Measurements from ENCODE around the gene ITIH3. TPM values are rescaled to one million over a fixed set of nuclear protein-coding genes. Genes with fewer than 3 reads are reported as not detected.

ITIH3 gene
- total RNA-seq, 2 experiments from 2014 or later = not detected

DNA sequence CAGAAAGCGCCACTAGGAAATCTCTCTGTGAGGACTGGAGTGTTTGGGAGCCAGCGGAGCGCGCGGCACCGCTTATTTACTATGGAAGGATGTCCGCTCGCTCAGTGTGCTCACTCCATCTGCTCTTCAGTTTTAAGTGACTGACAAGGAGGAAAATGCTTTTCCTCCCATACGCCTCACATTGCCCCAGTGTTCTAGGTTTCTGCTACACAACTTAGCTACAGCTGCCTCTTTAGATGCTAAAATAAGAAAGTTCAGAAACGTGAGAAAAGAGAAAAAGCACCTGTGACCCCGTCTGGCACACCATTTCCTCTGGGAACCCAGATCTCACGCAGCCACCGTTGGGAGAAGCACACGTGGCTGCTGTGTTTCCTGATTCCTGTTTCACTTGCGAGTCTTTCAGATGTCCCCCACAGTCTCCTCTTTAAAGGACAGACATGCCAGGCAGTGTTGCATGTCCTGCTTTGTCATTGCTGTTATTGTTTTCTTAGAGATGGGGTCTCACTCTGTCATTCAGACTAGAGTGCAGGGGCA is 51.9 kb downstream of the ITIH3 start:
- H3K27ac Mint-ChIP-seq = no peak overlapping the region

DNA sequence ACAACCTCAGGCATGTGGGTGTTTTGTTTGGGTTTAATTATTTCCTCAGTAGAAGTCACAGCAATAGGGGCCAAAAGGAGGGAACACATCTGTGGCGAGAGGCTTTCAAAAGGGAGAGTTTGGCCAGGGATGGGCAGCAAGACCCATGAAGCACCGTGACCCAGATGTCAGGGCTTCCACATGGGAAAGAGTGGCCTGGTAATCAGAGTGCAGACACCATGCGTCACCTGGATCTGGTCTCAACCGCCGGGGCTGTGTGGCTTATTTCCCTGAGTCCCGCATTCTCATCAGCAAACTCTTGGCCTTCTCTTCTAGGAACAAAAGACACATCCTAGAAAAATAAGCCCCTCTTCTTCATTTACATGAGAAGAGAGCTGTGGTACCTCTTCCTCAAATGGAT is 52.6 kb downstream of the ITIH3 start:
- intact Hi-C loops (cut with micrococcal nuclease) = no loop called here
- Mint-ChIP-seq H3K9me3 (no peaks in the 10 kb centered on the region), H3K4me3 (no peak overlapping the region), H3K27me3 (ENCODE audit: low read depth) (no peaks in the 10 kb centered on the region), H3K27ac (no peak overlapping the region), H3K4me1 (ENCODE audit: low read depth) (no peaks in the 10 kb centered on the region), H3K36me3 (ENCODE audit: low read depth) (peaks cover 2% of the 10 kb centered on the region)
- no peak for DNase-seq
- CTCF ChIA-PET = interaction anchor here (0.7 to 2.4 kb wide), 2 partner anchors 9 to 276 kb away, joined by 3 to 13 read pairs; no protein-coding TSS in a partner anchor

More for the DNA sequence above, 51.9 kb downstream of the ITIH3 start:
- Mint-ChIP-seq H3K27me3 (ENCODE audit: low read depth) (no peaks in the 10 kb centered on the region), H3K36me3 (ENCODE audit: low read depth) (peaks cover 2% of the 10 kb centered on the region), H3K9me3 (no peaks in the 10 kb centered on the region), H3K4me3 (no peak overlapping the region), H3K4me1 (ENCODE audit: low read depth) (no peaks in the 10 kb centered on the region)
- DNase-seq = no peak
- CTCF ChIA-PET = interaction anchor here (0.7 to 0.9 kb wide), 2 partner anchors 43 to 232 kb away, joined by 3 to 4 read pairs; no protein-coding TSS in a partner anchor
- intact Hi-C loops (cut with micrococcal nuclease) = no loop called here

DNA sequence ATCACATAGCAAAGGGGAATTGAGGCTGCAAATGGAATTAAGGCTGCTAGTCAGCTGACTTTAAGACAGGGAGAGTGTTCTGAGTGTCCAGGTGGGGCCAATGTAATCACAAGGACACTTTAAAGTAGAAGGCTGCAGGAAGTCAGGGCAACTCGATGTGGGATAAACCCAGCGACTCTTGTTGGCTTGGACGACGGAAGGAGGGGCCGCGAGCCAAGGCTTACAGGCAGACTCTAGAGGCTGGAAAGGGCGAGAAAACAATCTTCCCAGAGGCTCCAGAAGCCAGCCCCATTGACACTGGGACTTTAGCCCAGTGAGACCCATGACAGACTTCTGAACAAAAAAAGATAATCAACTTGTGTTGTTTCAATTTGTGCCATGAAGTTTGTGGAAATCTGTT is 53.1 kb downstream of the ITIH3 start:
- no peaks in the 10 kb centered on the region for H3K4me1 Mint-ChIP-seq (ENCODE audit: low read depth)
- H3K36me3 Mint-ChIP-seq (ENCODE audit: low read depth) = peaks cover 2% of the 10 kb centered on the region
- intact Hi-C loops (cut with micrococcal nuclease) = no loop called here
- CTCF ChIA-PET = interaction anchor here (0.7 to 2.4 kb wide), 5 partner anchors 9 to 364 kb away, joined by 3 to 13 read pairs (median 3); no protein-coding TSS in a partner anchor
- no peak overlapping the region for H3K4me3 Mint-ChIP-seq
- DNase-seq = no peak
- H3K9me3 Mint-ChIP-seq = no peaks in the 10 kb centered on the region
- H3K27ac Mint-ChIP-seq = no peak overlapping the region
- no peaks in the 10 kb centered on the region for H3K27me3 Mint-ChIP-seq (ENCODE audit: low read depth)

DNA sequence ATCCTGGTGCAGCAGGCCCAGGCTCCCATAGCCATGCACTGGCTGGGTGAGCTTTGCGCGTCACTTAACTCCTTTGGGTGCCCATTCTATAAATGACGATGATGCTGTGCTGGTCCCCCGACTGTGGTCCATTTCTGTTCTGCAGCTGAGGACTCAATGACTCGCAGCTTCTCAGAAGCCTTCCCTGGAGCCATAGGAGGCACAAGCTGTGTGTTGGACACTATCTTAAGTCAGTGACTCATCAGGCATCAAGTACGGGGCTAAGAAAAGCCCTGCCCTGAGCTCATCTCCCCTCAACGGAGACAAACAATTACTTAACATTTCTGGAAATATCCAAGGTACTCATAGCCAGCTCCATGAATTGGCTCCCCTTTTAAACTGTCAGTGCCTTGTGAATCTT is 54.0 kb downstream of the ITIH3 start:
- H3K4me3 Mint-ChIP-seq = no peak overlapping the region
- H3K9me3 Mint-ChIP-seq = no peaks in the 10 kb centered on the region
- no peak for DNase-seq
- intact Hi-C loops (cut with micrococcal nuclease) = no loop called here
- H3K36me3 Mint-ChIP-seq (ENCODE audit: low read depth) = peaks cover 2% of the 10 kb centered on the region
- no peaks in the 10 kb centered on the region for H3K4me1 Mint-ChIP-seq (ENCODE audit: low read depth)
- H3K27ac Mint-ChIP-seq = no peak overlapping the region
- CTCF ChIA-PET = interaction anchor here (1.0 to 2.4 kb wide), 8 partner anchors 10 to 228 kb away, joined by 3 to 13 read pairs (median 5); partner anchors contain the start of gene SFMBT1
- H3K27me3 Mint-ChIP-seq (ENCODE audit: low read depth) = no peaks in the 10 kb centered on the region

DNA sequence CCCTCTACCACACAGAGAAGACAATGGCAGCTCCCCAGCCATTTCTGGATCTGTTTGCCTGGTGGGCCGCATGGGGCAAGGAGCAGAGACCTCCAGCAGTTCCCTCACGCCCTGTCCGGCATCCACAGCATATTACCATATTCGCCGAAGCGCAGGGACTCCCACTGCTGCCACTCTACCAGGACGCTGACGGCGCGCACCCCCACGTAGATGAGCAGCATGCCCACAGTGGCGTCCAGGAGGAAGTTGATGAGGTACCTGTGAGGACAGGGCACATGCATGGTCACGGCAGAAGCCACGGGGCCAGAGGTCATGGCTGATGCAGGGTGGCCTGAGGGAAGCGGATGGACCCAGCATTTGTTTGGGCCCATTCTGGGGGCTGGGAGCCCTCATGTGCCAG is 55.1 kb downstream of the ITIH3 start:
- no peak for DNase-seq
- peaks cover 2% of the 10 kb centered on the region for H3K36me3 Mint-ChIP-seq (ENCODE audit: low read depth)
- intact Hi-C loops (cut with micrococcal nuclease) = loop anchor here (2.0 to 5.0 kb wide), 3 partner anchors 43 to 347 kb away; no protein-coding TSS in a partner anchor
- CTCF ChIA-PET = interaction anchor here (0.6 to 2.4 kb wide), 8 partner anchors 11 to 227 kb away, joined by 3 to 13 read pairs (median 4); no protein-coding TSS in a partner anchor
- no peaks in the 10 kb centered on the region for H3K27me3 Mint-ChIP-seq (ENCODE audit: low read depth)
- H3K4me3 Mint-ChIP-seq = no peak overlapping the region
- no peaks in the 10 kb centered on the region for H3K9me3 Mint-ChIP-seq
- peak overlapping the region; percentile 46 for H3K27ac Mint-ChIP-seq
- H3K4me1 Mint-ChIP-seq (ENCODE audit: low read depth) = no peaks in the 10 kb centered on the region

DNA sequence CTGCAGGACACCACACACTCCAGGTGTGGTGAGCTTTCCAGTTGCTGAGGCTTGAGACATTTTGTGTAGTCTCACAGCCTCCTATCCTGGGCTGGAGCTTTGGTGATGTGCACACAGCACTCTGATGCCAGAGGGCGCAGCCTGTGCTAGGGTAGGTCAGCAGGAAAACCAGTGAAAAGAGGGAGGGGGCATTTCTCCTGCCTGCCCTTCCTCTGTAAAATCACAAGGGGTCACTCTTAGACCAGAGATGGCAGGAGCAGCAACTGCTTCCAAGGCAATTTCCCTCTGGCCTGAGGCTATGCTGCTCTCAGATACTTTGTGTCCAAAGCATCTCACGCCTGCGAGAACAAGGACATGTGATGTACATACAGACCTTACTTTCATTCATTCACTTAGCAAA is 56.8 kb downstream of the ITIH3 start:
- H3K4me3 Mint-ChIP-seq = no peak overlapping the region

DNA sequence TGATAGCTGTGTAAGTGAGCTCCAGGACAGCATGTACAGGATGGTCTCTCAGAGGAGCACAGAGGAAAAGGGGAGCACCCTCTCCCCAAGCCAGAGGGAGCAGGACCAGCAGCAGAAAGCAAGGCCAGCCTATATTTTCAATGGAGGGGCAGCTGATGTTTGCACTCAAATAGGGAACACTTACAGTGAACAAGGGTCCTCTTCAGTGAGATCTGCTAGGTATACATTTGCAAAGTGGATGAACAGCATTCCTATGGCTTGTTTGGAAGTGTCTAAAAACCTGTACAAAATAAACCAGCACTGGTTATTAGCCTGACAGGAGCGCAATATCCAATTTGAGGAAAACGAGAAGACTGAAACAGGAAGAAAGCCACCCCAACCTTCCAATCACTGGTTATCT is 57.8 kb downstream of the ITIH3 start:
- no peaks in the 10 kb centered on the region for H3K4me1 Mint-ChIP-seq (ENCODE audit: low read depth)
- no peaks in the 10 kb centered on the region for H3K27me3 Mint-ChIP-seq (ENCODE audit: low read depth)
- no peak overlapping the region for H3K27ac Mint-ChIP-seq
- no peaks in the 10 kb centered on the region for H3K9me3 Mint-ChIP-seq
- CTCF ChIA-PET = interaction anchor here (0.8 to 1.8 kb wide), 2 partner anchors 82 to 219 kb away, joined by 3 to 5 read pairs; no protein-coding TSS in a partner anchor
- H3K4me3 Mint-ChIP-seq = no peak overlapping the region
- peaks cover 2% of the 10 kb centered on the region for H3K36me3 Mint-ChIP-seq (ENCODE audit: low read depth)
- DNase-seq = no peak
- intact Hi-C loops (cut with micrococcal nuclease) = loop anchor here (5.0 kb wide), 2 partner anchors 40 to 135 kb away; no protein-coding TSS in a partner anchor

More for the DNA sequence above, 56.8 kb downstream of the ITIH3 start:
- no peak overlapping the region for H3K27ac Mint-ChIP-seq
- intact Hi-C loops (cut with micrococcal nuclease) = loop anchor here (1.0 to 5.0 kb wide), 5 partner anchors 41 to 345 kb away; no protein-coding TSS in a partner anchor
- peaks cover 2% of the 10 kb centered on the region for H3K36me3 Mint-ChIP-seq (ENCODE audit: low read depth)
- no peaks in the 10 kb centered on the region for H3K4me1 Mint-ChIP-seq (ENCODE audit: low read depth)
- H3K9me3 Mint-ChIP-seq = no peaks in the 10 kb centered on the region
- no peaks in the 10 kb centered on the region for H3K27me3 Mint-ChIP-seq (ENCODE audit: low read depth)
- DNase-seq = peak; percentile 42
- CTCF ChIA-PET = interaction anchor here (0.7 to 1.5 kb wide), 10 partner anchors 15 to 345 kb away, joined by 3 to 4 read pairs (median 3); no protein-coding TSS in a partner anchor

DNA sequence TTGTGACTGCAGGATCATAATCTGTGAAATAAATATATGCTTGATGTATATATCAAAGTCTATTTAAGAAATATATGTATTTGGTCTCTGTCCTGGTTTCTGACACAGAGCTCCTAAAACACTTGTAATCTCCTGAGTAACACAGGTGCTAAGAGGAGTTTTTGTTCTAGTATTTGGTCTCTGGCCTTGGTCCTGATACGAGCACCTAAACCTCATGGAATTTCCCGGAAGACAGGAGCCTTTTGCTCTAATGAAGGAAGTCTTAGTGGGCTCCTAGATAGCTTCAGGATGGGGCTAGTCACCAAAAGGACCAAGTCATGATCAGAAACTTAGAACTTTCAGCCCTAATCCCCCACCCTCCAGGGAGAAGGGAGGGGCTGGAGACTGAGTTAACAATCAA is 59.4 kb downstream of the ITIH3 start:
- H3K27ac Mint-ChIP-seq = no peak overlapping the region

DNA sequence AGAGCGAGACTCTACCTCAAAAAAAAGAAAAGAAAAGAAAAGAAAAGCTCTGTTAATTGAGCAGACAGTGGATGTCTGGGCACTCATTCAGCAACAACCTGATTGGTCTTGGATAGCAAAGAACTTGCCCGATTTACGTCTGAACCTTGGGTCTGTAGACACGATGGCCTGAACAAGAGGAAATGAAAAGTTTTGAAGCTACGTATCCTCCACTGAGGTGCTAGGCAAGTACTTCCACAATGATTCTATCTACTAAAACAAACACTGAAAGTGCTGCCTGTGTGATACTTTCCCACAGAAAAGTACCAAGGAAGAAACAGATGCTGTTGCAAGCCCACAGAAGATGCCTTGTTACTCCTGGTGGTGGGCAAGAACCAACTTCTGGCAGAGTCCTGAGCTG is 62.1 kb downstream of the ITIH3 start:
- CTCF ChIA-PET = no interaction called here

More for the DNA sequence above, 59.4 kb downstream of the ITIH3 start:
- H3K4me1 Mint-ChIP-seq (ENCODE audit: low read depth) = no peaks in the 10 kb centered on the region
- no peaks in the 10 kb centered on the region for H3K9me3 Mint-ChIP-seq
- no peak overlapping the region for H3K4me3 Mint-ChIP-seq
- H3K36me3 Mint-ChIP-seq (ENCODE audit: low read depth) = no peaks in the 10 kb centered on the region
- no peaks in the 10 kb centered on the region for H3K27me3 Mint-ChIP-seq (ENCODE audit: low read depth)
- DNase-seq = no peak
- CTCF ChIA-PET = interaction anchor here (1.2 to 1.8 kb wide), 3 partner anchors 16 to 217 kb away, joined by 3 to 7 read pairs (median 5); no protein-coding TSS in a partner anchor
- intact Hi-C loops (cut with micrococcal nuclease) = loop anchor here (5.0 kb wide), 2 partner anchors 38 to 133 kb away; no protein-coding TSS in a partner anchor

DNA sequence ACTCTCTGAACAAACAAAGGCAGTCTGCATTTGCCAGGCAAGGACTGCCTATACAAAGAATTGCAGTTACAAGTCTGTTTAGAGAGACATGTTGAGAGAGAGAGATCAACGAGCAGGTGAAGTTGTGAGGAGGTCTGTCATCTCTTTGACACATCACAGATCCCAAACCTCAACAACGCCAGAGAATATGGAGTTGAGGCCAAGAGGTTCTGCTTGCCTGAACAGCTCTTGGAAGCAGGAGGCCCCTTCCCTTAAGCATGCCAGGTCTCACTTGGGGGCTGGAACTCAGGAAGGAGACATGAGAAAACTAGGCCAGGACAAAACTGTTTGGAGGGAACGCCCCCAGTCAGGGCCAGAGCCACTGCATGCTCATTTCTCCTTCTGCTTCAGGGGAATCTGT is 62.5 kb downstream of the ITIH3 start:
- DNase-seq = no peak
- Mint-ChIP-seq H3K27me3 (ENCODE audit: low read depth) (no peaks in the 10 kb centered on the region), H3K36me3 (ENCODE audit: low read depth) (peaks cover 2% of the 10 kb centered on the region), H3K4me1 (ENCODE audit: low read depth) (no peaks in the 10 kb centered on the region), H3K9me3 (no peaks in the 10 kb centered on the region), H3K4me3 (no peak overlapping the region), H3K27ac (no peak overlapping the region)
- CTCF ChIA-PET = no interaction called here
- intact Hi-C loops (cut with micrococcal nuclease) = no loop called here

More for the DNA sequence above, 62.1 kb downstream of the ITIH3 start:
- Mint-ChIP-seq H3K4me1 (ENCODE audit: low read depth) (no peaks in the 10 kb centered on the region), H3K27me3 (ENCODE audit: low read depth) (no peaks in the 10 kb centered on the region), H3K27ac (no peak overlapping the region), H3K36me3 (ENCODE audit: low read depth) (no peaks in the 10 kb centered on the region), H3K4me3 (no peak overlapping the region), H3K9me3 (no peaks in the 10 kb centered on the region)
- no peak for DNase-seq
- intact Hi-C loops (cut with micrococcal nuclease) = no loop called here

DNA sequence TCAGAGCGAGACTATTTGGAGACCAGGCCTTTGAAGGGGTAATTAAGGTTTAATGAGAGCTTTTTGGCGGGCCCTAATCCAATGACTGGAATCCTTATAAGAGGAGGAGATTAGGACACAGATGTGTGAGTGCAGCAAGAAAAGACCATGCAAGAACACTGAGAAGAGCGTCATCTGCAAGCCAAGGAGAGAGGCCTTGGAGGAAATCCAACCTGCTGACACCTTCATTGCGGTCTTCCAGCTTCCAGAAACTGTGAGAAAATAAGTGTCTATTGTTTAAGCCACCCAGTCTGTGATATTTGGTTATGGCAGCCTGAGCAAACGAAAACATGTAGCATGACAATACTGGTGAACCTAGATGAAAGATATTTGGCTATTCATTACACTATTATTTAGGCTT is 63.3 kb downstream of the ITIH3 start:
- intact Hi-C loops (cut with micrococcal nuclease) = no loop called here
- no peak for DNase-seq
- no peak overlapping the region for H3K4me3 Mint-ChIP-seq
- peaks cover 3% of the 10 kb centered on the region for H3K36me3 Mint-ChIP-seq (ENCODE audit: low read depth)
- no peaks in the 10 kb centered on the region for H3K4me1 Mint-ChIP-seq (ENCODE audit: low read depth)
- no peaks in the 10 kb centered on the region for H3K27me3 Mint-ChIP-seq (ENCODE audit: low read depth)
- CTCF ChIA-PET = no interaction called here
- no peak overlapping the region for H3K27ac Mint-ChIP-seq
- H3K9me3 Mint-ChIP-seq = no peaks in the 10 kb centered on the region

Data from activated naive CD4-positive, alpha-beta T cell treated with anti-CD3 and anti-CD28 coated beads for 36 hours (primary cell).